ENCODE data around the gene NEMP1. TPM values are rescaled to one million over a fixed set of nuclear protein-coding genes. Genes with fewer than 3 reads are reported as not detected.

Gene NEMP1
- total and polyA plus RNA-seq, 4 donors: 1.4 to 10.9 (median 3.2) TPM

- H3K4me1 ChIP-seq (ENCODE audit: control insufficient read depth in 4 of 4, insufficient read depth in 4 of 4, low read length in 3 of 4): peaks cover 5 to 28% (median 23%) of the 10 kb centered on the region in 4 donors
- TF ChIP-seq NR2F2 (IDR thresholded peaks at IDR 0.05) (no peak), ATF3 (IDR thresholded peaks at IDR 0.05) (no peak), GABPA (IDR thresholded peaks at IDR 0.05 in 1 of 2, conservative IDR thresholded peaks at IDR 0.05 in 1 of 2) (no peak)
- no peaks in the 10 kb centered on the region for H3K36me3 ChIP-seq (ENCODE audit: control insufficient read depth in 4 of 4, insufficient read depth in 3 of 4, low read depth in 1 of 4, low read length in 3 of 4)
- DNase-seq (ENCODE audit: low spot score): no peak
- peak overlapping the region; percentile 13 to 50 for H3K9ac ChIP-seq (ENCODE audit: low read depth in 1 of 2, low read length in 2 of 2)
- peak overlapping the region in 2 of 3 donors; percentile 46 to 78 for H3K4me3 ChIP-seq (ENCODE audit: low read depth in 1 of 3, low read length in 3 of 3)
- H3K9me3 ChIP-seq (ENCODE audit: control insufficient read depth in 4 of 4, low read length in 3 of 4): no peaks in the 10 kb centered on the region
- WGBS: 25% methylated on average over 7 of the region's 7 CpGs
- peak overlapping the region; percentile 87 to 99 for H3K27ac ChIP-seq (ENCODE audit: low read depth in 1 of 2, low read length in 2 of 2)
- no peaks in the 10 kb centered on the region for H3K27me3 ChIP-seq (ENCODE audit: control insufficient read depth in 4 of 4, insufficient read depth in 4 of 4, low read length in 3 of 4)
Measured at GRCh38 chr12:57126561-57126960, 48.0 kb upstream of the NEMP1 start.

- Histone ChIP-seq H3K27me3 (ENCODE audit: control insufficient read depth in 4 of 4, insufficient read depth in 4 of 4, low read length in 3 of 4) (no peaks in the 10 kb centered on the region), H3K4me3 (ENCODE audit: low read depth in 1 of 3, low read length in 3 of 3) (no peak overlapping the region), H3K9ac (ENCODE audit: low read depth in 1 of 2, low read length in 2 of 2) (no peak overlapping the region), H3K36me3 (ENCODE audit: control insufficient read depth in 4 of 4, insufficient read depth in 3 of 4, low read depth in 1 of 4, low read length in 3 of 4) (no peaks in the 10 kb centered on the region), H3K4me1 (ENCODE audit: control insufficient read depth in 4 of 4, insufficient read depth in 4 of 4, low read length in 3 of 4) (peaks cover 2 to 23% (median 18%) of the 10 kb centered on the region in 4 donors), H3K27ac (ENCODE audit: low read depth in 1 of 2, low read length in 2 of 2) (no peak overlapping the region), H3K9me3 (ENCODE audit: control insufficient read depth in 4 of 4, low read length in 3 of 4) (no peaks in the 10 kb centered on the region)
- TF ChIP-seq CTCF (IDR thresholded peaks at IDR 0.05; ENCODE audit: low read depth, low read length, missing input control) (no peak), ZBTB33 (IDR thresholded peaks at IDR 0.05) (no peak), JUND (IDR thresholded peaks at IDR 0.05) (no peak), RXRA (IDR thresholded peaks at IDR 0.05) (no peak), FOXA1 (IDR thresholded peaks at IDR 0.05) (no peak), HNF4A (conservative IDR thresholded peaks at IDR 0.05) (no peak), REST (IDR thresholded peaks at IDR 0.05) (no peak), ATF3 (IDR thresholded peaks at IDR 0.05) (no peak), HNF4G (IDR thresholded peaks at IDR 0.05) (no peak), RAD21 (IDR thresholded peaks at IDR 0.05) (no peak), EGR1 (IDR thresholded peaks at IDR 0.05; ENCODE audit: low read depth in 2 of 2) (no peak), YY1 (IDR thresholded peaks at IDR 0.05) (no peak), TAF1 (conservative IDR thresholded peaks at IDR 0.05) (no peak), NR2F2 (IDR thresholded peaks at IDR 0.05) (no peak), GABPA (IDR thresholded peaks at IDR 0.05 in 1 of 2, conservative IDR thresholded peaks at IDR 0.05 in 1 of 2) (no peak), MAX (IDR thresholded peaks at IDR 0.05) (no peak)
- WGBS: 90% methylated on average over 11 of the region's 11 CpGs
- no peak for DNase-seq (ENCODE audit: low spot score)
Measured at GRCh38 chr12:57126061-57126460, 47.5 kb upstream of the NEMP1 start.

Data from liver (tissue), 9 donors.